ENCODE measurements around the gene TATDN2. TPM values are rescaled to one million over a fixed set of nuclear protein-coding genes. Genes with fewer than 3 reads are reported as not detected.

Gene TATDN2
- total RNA-seq, 1 donor from 2014 or later, result 36.0 TPM

DNA sequence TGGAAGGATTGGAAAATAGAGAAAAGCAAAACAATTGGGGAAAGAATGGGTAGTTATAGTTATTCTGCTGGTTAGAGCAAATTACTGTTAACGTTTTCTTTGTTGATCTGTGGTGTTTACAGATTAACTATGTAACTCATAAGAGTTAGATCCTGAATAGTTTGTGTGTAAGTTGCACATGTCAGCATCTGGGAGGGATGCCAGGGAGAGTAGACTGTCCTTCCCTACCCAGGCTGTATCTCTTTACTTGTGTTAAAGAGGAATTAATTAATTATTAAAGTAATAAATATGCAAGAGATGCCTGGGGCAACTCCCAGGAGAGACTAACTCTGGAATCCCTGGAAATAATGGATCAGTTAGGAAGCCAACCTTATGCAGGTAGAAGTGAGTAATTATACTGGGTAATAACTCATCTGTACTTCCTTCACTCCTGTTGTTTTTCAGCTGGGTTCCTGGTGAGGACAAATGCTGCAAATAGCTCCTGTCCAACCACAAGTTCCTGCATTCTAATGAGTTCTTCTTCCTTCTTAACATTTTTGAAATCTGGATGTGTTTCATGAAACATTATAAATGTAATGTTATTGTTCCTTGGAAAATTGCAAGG, 25.5 kb downstream of the TATDN2 start:
- DNase-seq (no peak), ATAC-seq (no peak)
- H3K9me3 ChIP-seq, result no peaks in the 10 kb centered on the region
- peaks cover 74% of the 10 kb centered on the region for H3K36me3 ChIP-seq
- H3K27me3 ChIP-seq (ENCODE audit: low read depth), result no peaks in the 10 kb centered on the region
- TF ChIP-seq, protein P1, sequence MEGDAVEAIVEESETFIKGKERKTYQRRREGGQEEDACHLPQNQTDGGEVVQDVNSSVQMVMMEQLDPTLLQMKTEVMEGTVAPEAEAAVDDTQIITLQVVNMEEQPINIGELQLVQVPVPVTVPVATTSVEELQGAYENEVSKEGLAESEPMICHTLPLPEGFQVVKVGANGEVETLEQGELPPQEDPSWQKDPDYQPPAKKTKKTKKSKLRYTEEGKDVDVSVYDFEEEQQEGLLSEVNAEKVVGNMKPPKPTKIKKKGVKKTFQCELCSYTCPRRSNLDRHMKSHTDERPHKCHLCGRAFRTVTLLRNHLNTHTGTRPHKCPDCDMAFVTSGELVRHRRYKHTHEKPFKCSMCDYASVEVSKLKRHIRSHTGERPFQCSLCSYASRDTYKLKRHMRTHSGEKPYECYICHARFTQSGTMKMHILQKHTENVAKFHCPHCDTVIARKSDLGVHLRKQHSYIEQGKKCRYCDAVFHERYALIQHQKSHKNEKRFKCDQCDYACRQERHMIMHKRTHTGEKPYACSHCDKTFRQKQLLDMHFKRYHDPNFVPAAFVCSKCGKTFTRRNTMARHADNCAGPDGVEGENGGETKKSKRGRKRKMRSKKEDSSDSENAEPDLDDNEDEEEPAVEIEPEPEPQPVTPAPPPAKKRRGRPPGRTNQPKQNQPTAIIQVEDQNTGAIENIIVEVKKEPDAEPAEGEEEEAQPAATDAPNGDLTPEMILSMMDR (IDR thresholded peaks at IDR 0.05), result no peak
- peaks cover 21% of the 10 kb centered on the region for H3K4me1 ChIP-seq
- H3K4me3 ChIP-seq, result no peak overlapping the region
- intact Hi-C loops (cut with DNase I), result no loop called here
- no peak overlapping the region for H3K27ac ChIP-seq

GRCh38 chr3:10274601-10275000, 26.3 kb downstream of the TATDN2 start:
- Histone ChIP-seq H3K36me3 (peaks cover 76% of the 10 kb centered on the region), H3K27me3 (ENCODE audit: low read depth) (no peaks in the 10 kb centered on the region), H3K9me3 (no peaks in the 10 kb centered on the region), H3K4me3 (no peak overlapping the region), H3K27ac (no peak overlapping the region), H3K4me1 (peaks cover 21% of the 10 kb centered on the region)
- DNase-seq, result no peak
- TF ChIP-seq, protein P1 (IDR thresholded peaks at IDR 0.05), result no peak
- intact Hi-C loops (cut with DNase I), result no loop called here
- no peak for ATAC-seq

DNA sequence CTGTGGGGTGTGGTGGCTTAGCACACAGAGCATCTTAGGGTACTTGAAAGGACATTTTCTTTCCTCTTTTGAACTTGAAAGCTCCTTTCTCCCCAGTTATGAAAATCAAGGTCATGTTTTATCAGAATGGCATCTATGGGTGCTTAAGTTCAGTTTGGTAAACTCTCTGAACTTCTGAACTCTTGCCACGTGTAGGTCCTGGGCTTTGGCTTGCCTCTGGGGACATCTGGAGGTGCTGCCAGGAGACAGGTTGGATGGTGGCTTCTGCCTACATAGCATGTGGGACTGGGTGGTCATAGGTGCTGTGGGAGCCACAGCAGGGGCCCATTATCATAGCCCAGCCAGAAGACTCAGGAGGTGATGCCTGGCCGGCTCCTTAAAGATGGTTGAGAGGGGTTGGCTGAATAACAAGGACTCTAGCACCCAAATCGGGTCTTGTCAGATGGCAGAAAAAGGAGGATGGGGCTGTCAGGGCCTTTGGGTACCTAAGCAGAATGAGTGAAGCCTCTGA, 28.9 kb downstream of the TATDN2 start:
- Histone ChIP-seq H3K4me3 (no peak overlapping the region), H3K36me3 (peaks cover 69% of the 10 kb centered on the region), H3K27me3 (ENCODE audit: low read depth) (no peaks in the 10 kb centered on the region), H3K9me3 (no peaks in the 10 kb centered on the region), H3K4me1 (peaks cover 21% of the 10 kb centered on the region), H3K27ac (no peak overlapping the region)
- ATAC-seq, result no peak
- TF ChIP-seq, protein P1 (IDR thresholded peaks at IDR 0.05), result no peak
- no peak for DNase-seq
- intact Hi-C loops (cut with DNase I), result no loop called here

DNA sequence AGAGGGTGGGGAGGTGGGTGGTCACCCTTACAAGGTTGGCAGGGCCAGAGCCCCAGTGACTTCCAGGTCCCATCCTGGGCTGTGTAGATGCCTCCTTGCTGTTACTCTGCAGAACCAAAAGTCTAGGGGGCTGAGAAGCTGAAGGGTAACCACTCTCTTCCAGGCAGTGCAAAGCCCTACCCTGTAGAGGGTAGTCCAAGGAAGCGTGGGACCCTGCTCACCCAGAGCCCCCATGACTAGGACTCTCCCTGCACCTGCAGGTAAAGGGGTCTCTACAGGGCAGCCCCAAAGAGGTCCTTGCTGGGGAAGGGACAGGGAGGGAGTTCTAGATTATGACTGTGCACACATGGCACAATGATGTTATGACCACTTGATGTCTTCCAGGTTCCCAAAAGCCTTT, 30.2 kb downstream of the TATDN2 start:
- Histone ChIP-seq H3K36me3 (peaks cover 64% of the 10 kb centered on the region), H3K27me3 (ENCODE audit: low read depth) (no peaks in the 10 kb centered on the region), H3K9me3 (no peaks in the 10 kb centered on the region), H3K4me3 (no peak overlapping the region), H3K27ac (no peak overlapping the region), H3K4me1 (peaks cover 14% of the 10 kb centered on the region)
- DNase-seq, result no peak
- intact Hi-C loops (cut with DNase I), result no loop called here
- TF ChIP-seq, protein P1 (IDR thresholded peaks at IDR 0.05), result no peak
- peak in 1 of 2 donors; percentile 32 for ATAC-seq

GRCh38 chr3:10279384-10280176, 31.3 kb downstream of the TATDN2 start:
- intact Hi-C loops (cut with DNase I), result no loop called here
- Histone ChIP-seq H3K36me3 (peaks cover 70% of the 10 kb centered on the region), H3K4me3 (no peak overlapping the region), H3K27me3 (ENCODE audit: low read depth) (no peaks in the 10 kb centered on the region), H3K27ac (no peak overlapping the region), H3K4me1 (peaks cover 3% of the 10 kb centered on the region), H3K9me3 (no peaks in the 10 kb centered on the region)
- TF ChIP-seq, protein P1 (IDR thresholded peaks at IDR 0.05), result no peak
- DNase-seq (no peak), ATAC-seq (no peak)

Measured in lower lobe of right lung (tissue), 2 donors.